HepG2 (cell line): ENCODE data around the gene CACNA1D. TPM values are rescaled to one million over a fixed set of nuclear protein-coding genes. Genes with fewer than 3 reads are reported as not detected.

Source experiments
- ATAC-seq: fragments of 200-7000 bp; cut with Tn5 transposase; 3 replicates; pipeline ENCODE4 v1.9.1; 2020; ENCODE audit warnings: mild to moderate bottlenecking, moderate library complexity
- BruUV-seq: library from RNA; stranded (reverse); fragments of 400-500 nt; replicated peaks from 2 replicates; lab custom pipeline; 2021; lab: Mats Ljungman, UMichigan
- CTCF ChIA-PET: fragments of 300-600 bp; formaldehyde crosslinking; extraction: SDS; loops from one replicate; lab custom pipeline; 2021; ENCODE audit warnings: low total read pairs, inconsistent platforms, low intra/inter-chr PET ratio; lab: Yijun Ruan, JAX
- POLR2A ChIA-PET: fragments of 350-600 bp; sonication (Branson Sonifier 250); formaldehyde crosslinking; loops from one replicate; lab custom pipeline; 2020; ENCODE audit warnings: antibody characterized with exemption, inconsistent platforms; lab: Yijun Ruan, JAX
- DNase-seq: peaks from one replicate; pipeline ENCODE4 v3.0.0-alpha.2; 2015; ENCODE audit warnings: low spot score
- FAIRE-seq: peaks from 3 replicates; lab custom pipeline; 2011; peaks lifted over from hg19 to GRCh38; lab: Jason Lieb, UNC
- H2AFZ ChIP-seq: one replicate; pipeline ENCODE4 v1.6.1; 2011; ENCODE audit warnings: low read length, inconsistent platforms
- H3K27ac ChIP-seq: fragments of 300-600 bp; 3 replicates; pipeline ENCODE4 v1.8.0; 2011; ENCODE audit warnings: mixed run types, mild to moderate bottlenecking, mixed read lengths, low read length, inconsistent platforms; ENCODE audit not compliant: insufficient read depth; ENCODE audit errors: extremely low read length
- H3K27me3 ChIP-seq, 2 experiments: fragments of 200-600 bp in 1 of 2; 2 replicates in 1 of 2; 3 replicates in 1 of 2; pipeline versions ENCODE4 v1.6.0 to v1.8.0; 2011; ENCODE audit warnings: low read length in 2 of 2, mild to moderate bottlenecking in 2 of 2, moderate library complexity in 2 of 2, inconsistent platforms in 1 of 2; ENCODE audit not compliant: insufficient read depth in 2 of 2, control insufficient read depth in 1 of 2
- H3K36me3 ChIP-seq, 2 experiments: fragments of 200-600 bp in 1 of 2; replicated peaks in 1 of 2; 2 replicates in 1 of 2; 3 replicates in 1 of 2; pipeline versions ENCODE4 v1.5.1 to v1.8.0; 2011; ENCODE audit warnings: low read length in 2 of 2, inconsistent platforms in 1 of 2; ENCODE audit not compliant: insufficient read depth in 2 of 2, control insufficient read depth in 1 of 2
- H3K4me1 ChIP-seq: 2 replicates; pipeline ENCODE4 v1.5.1; 2012; ENCODE audit warnings: low read length, inconsistent platforms; ENCODE audit not compliant: insufficient read depth
- H3K4me2 ChIP-seq: 2 replicates; pipeline ENCODE4 v1.6.0; 2011; ENCODE audit warnings: low read depth, low read length, inconsistent platforms
- H3K4me3 ChIP-seq, 3 experiments: fragments of 200-600 bp in 1 of 3; sonication (generic), shearing (Covaris generic) in 1 of 3; replicated peaks in 1 of 3; 2 replicates each; pipeline ENCODE4 v1.5.1; 2011 to 2016; ENCODE audit warnings: low read length in 3 of 3, inconsistent platforms in 2 of 3, low read depth in 2 of 3, mild to moderate bottlenecking in 2 of 3, control low read depth in 1 of 3, mixed read lengths in 1 of 3; ENCODE audit not compliant: insufficient read depth in 1 of 3
- H3K79me2 ChIP-seq: one replicate; pipeline ENCODE4 v1.6.1; 2011; ENCODE audit warnings: low read length, inconsistent platforms; ENCODE audit not compliant: insufficient read depth
- H3K9ac ChIP-seq: 2 replicates; pipeline ENCODE4 v1.6.0; 2011; ENCODE audit warnings: mild to moderate bottlenecking, low read depth, low read length, inconsistent platforms; ENCODE audit not compliant: insufficient read depth
- H3K9me3 ChIP-seq: 2 replicates; pipeline ENCODE4 v1.5.1; 2012; ENCODE audit warnings: mild to moderate bottlenecking, low read length
- H4K20me1 ChIP-seq: 2 replicates; pipeline ENCODE4 v1.6.0; 2011; ENCODE audit warnings: inconsistent platforms, mild to moderate bottlenecking, low read length, moderate library complexity; ENCODE audit not compliant: insufficient read depth
- FOXJ3 ChIP-seq: sonication (generic); formaldehyde crosslinking; IDR thresholded peaks from 2 replicates; pipeline ENCODE4 v1.4.0; 2020; ENCODE audit warnings: missing genetic modification reagents, mild to moderate bottlenecking, borderline replicate concordance
- GMEB1 ChIP-seq: sonication (generic); formaldehyde crosslinking; IDR thresholded peaks from 2 replicates; pipeline ENCODE4 v1.5.1; 2020; ENCODE audit warnings: missing genetic modification reagents, mild to moderate bottlenecking, borderline replicate concordance
- MEF2D ChIP-seq: sonication (generic); formaldehyde crosslinking; IDR thresholded peaks from 2 replicates; pipeline ENCODE4 v1.5.1; 2020; ENCODE audit warnings: mild to moderate bottlenecking, missing genetic modification reagents
- SAFB2 ChIP-seq: sonication (generic); formaldehyde crosslinking; IDR thresholded peaks from 2 replicates; pipeline ENCODE4 v1.5.1; 2020; ENCODE audit warnings: missing genetic modification reagents, low read depth, mild to moderate bottlenecking, borderline replicate concordance
- SCMH1 ChIP-seq: sonication (generic); formaldehyde crosslinking; IDR thresholded peaks from 2 replicates; pipeline ENCODE4 v1.9.0; 2021; ENCODE audit warnings: missing genetic modification reagents, mild to moderate bottlenecking, borderline replicate concordance
- SP5 ChIP-seq: IDR thresholded peaks from 2 replicates; pipeline ENCODE4 v1.6.1; 2016; ENCODE audit warnings: low read depth, borderline replicate concordance
- TMF1 ChIP-seq: sonication (generic); formaldehyde crosslinking; IDR thresholded peaks from 2 replicates; pipeline ENCODE4 v1.8.1; 2022; ENCODE audit warnings: low read depth, missing genetic modification reagents
- TSC22D2 ChIP-seq: sonication (generic); formaldehyde crosslinking; IDR thresholded peaks from 2 replicates; pipeline ENCODE4 v1.5.1; 2020; ENCODE audit warnings: missing genetic modification reagents, mild to moderate bottlenecking, borderline replicate concordance
- ZBTB4 ChIP-seq: sonication (generic); formaldehyde crosslinking; IDR thresholded peaks from 2 replicates; pipeline ENCODE4 v1.4.0; 2020; ENCODE audit warnings: missing genetic modification reagents, mild to moderate bottlenecking, borderline replicate concordance
- ZNF296 ChIP-seq: sonication (generic); formaldehyde crosslinking; conservative IDR thresholded peaks from 2 replicates; pipeline ENCODE4 v1.5.0; 2020; ENCODE audit warnings: mild to moderate bottlenecking, missing genetic modification reagents
- ZNF441 ChIP-seq: sonication (generic); formaldehyde crosslinking; IDR thresholded peaks from 2 replicates; pipeline ENCODE4 v1.7.0; 2021; ENCODE audit warnings: missing genetic modification reagents, borderline replicate concordance
- ZNF614 ChIP-seq: IDR thresholded peaks from 2 replicates; pipeline ENCODE4 v1.6.1; 2018; ENCODE audit warnings: missing biosample characterization, missing genetic modification reagents, inconsistent platforms, borderline replicate concordance
- WGBS: methylation state at CpG from one replicate; pipeline ENCODE4 v1.1.6; 2017; ENCODE audit warnings: low lambda C conversion rate; 5-methylcytosine and 5-hydroxymethylcytosine counted together
- in situ Hi-C: cut with HindIII; loops from 2 replicates; pipeline ENCODE4 v1.10.0; 2017; ENCODE audit warnings: low pct_unique_long_range_greater_than_20kb; ENCODE audit not compliant: extremely low pct_ligation_motif_present
- intact Hi-C: fragments of 100-400 bp; cut with micrococcal nuclease; formaldehyde crosslinking; loops from one replicate; pipeline ENCODE4 v1.10.0; 2022; ENCODE audit not compliant: unreplicated experiment
- polyA plus RNA-seq, 8 experiments: library from polyadenylated mRNA; depleted of rRNA in 3 of 8; stranded (reverse) in 7 of 8; unstranded in 1 of 8; fragments of >200 nt; fragmentation: Illumina TruSeq in 4 of 8; extraction: Trizol in 4 of 8; gene quantifications; 2 replicates each; pipeline versions ENCODE4 v1.2.1 to v1.2.3, GENCODE V29; 2011 to 2016; ENCODE audit warnings: low read depth in 4 of 8, missing spikeins in 1 of 8, mixed read lengths in 1 of 8; ENCODE audit not compliant: insufficient read depth in 1 of 8
- total RNA-seq, 5 experiments: library from RNA; depleted of rRNA; stranded (reverse); fragments of >200 nt; fragmentation: Illumina TruSeq; extraction: Trizol; gene quantifications; 2 replicates each; pipeline ENCODE4 v1.2.3, GENCODE V29; 2016; ENCODE audit warnings: low read depth in 1 of 5

CACNA1D gene
- total and polyA plus RNA-seq, 2 of the 13 experiments (the other 11 are each of a cell fraction or from before 2014, with no cell fraction given), result 0.26 to 0.38 TPM

GRCh38 chr3:53774414-53774813, 280.0 kb downstream of the CACNA1D start:
- H3K79me2 ChIP-seq, result no peaks in the 10 kb centered on the region
- H3K9ac ChIP-seq, result no peak overlapping the region
- DNase-seq (no peak), ATAC-seq (no peak), FAIRE-seq (no peak)
- no peak overlapping the region for H3K4me3 ChIP-seq
- no peaks in the 10 kb centered on the region for H3K4me1 ChIP-seq
- H3K9me3 ChIP-seq, result no peaks in the 10 kb centered on the region
- ChIA-PET POLR2A (no interaction called here), CTCF (no interaction called here)
- no peaks in the 10 kb centered on the region for H3K36me3 ChIP-seq
- no peak overlapping the region for H3K27ac ChIP-seq
- no peaks in the 10 kb centered on the region for H4K20me1 ChIP-seq
- no peak overlapping the region for H2AFZ ChIP-seq
- intact Hi-C loops, result no loop called here
- no TSS peak for BruUV-seq
- H3K27me3 ChIP-seq, result no peaks in the 10 kb centered on the region
- no peak for TF ChIP-seq SP5 (CRISPR knock-in tag)
- WGBS, result 50% methylated on average over 8 of the region's 8 CpGs
- in situ Hi-C loops, result no loop called here
- H3K4me2 ChIP-seq, result no peak overlapping the region

- no peak for FAIRE-seq
- Histone ChIP-seq H3K36me3 (no peaks in the 10 kb centered on the region), H3K27me3 (peaks cover 0 to 1% of the 10 kb centered on the region in 2 experiments; a peak in 1 of 5 replicates), H3K4me3 (no peak overlapping the region), H3K4me1 (no peaks in the 10 kb centered on the region), H2AFZ (no peak overlapping the region), H3K4me2 (no peak overlapping the region), H3K27ac (no peak overlapping the region), H3K9ac (no peak overlapping the region), H3K79me2 (no peaks in the 10 kb centered on the region), H3K9me3 (no peaks in the 10 kb centered on the region), H4K20me1 (no peaks in the 10 kb centered on the region)
- in situ Hi-C loops, result no loop called here
- no TSS peak for BruUV-seq
- POLR2A ChIA-PET, result no interaction called here
- intact Hi-C loops, result no loop called here
- no peak for DNase-seq
- CTCF ChIA-PET, result no interaction called here
- 69% methylated on average over 5 of the region's 5 CpGs for WGBS
- ATAC-seq, result no peak
- TF ChIP-seq ZNF441 (CRISPR knock-in tag) (no peak), ZNF296 (CRISPR knock-in tag) (no peak), GMEB1 (no peak), SCMH1 (CRISPR knock-in tag) (no peak), ZNF614 (no peak), TMF1 (CRISPR knock-in tag) (no peak), FOXJ3 (CRISPR knock-in tag) (no peak), SAFB2 (CRISPR knock-in tag) (no peak), TSC22D2 (CRISPR knock-in tag) (no peak), ZBTB4 (no peak), MEF2D (CRISPR knock-in tag) (no peak)
Measured at GRCh38 chr3:53775018-53775417, 280.6 kb downstream of the CACNA1D start.
